Smooth muscle cell (in vitro differentiated cells): Measurements from ENCODE around the gene ANKRD1. TPM values are rescaled to one million over a fixed set of nuclear protein-coding genes. Genes with fewer than 3 reads are reported as not detected.

Experiments
- DNase-seq: peaks from one replicate; lab custom pipeline; 2025; ENCODE audit not compliant: unreplicated experiment; lab: John Stamatoyannopoulos, UW
- H2AFZ ChIP-seq: fragments of 200-600 bp; sonication (generic); 2 replicates; pipeline ENCODE4 v1.6.0; 2016; ENCODE audit warnings: antibody characterized with exemption, low read depth, mild to moderate bottlenecking
- H3F3A ChIP-seq: fragments of 200-600 bp; sonication (generic); 2 replicates; pipeline ENCODE4 v1.6.0; 2017; ENCODE audit warnings: antibody characterized with exemption, low read depth
- H3K27ac ChIP-seq: fragments of 200-600 bp; sonication (generic); 2 replicates; pipeline ENCODE4 v1.5.1; 2016; ENCODE audit warnings: low read depth, mild to moderate bottlenecking
- H3K27me3 ChIP-seq: fragments of 200-600 bp; sonication (generic); 2 replicates; pipeline ENCODE4 v1.6.1; 2016; ENCODE audit warnings: low read depth, mild to moderate bottlenecking
- H3K36me3 ChIP-seq: fragments of 200-600 bp; sonication (generic); 2 replicates; pipeline ENCODE4 v1.5.1; 2016; ENCODE audit warnings: low read depth
- H3K4me1 ChIP-seq: fragments of 200-600 bp; sonication (generic); 2 replicates; pipeline ENCODE4 v1.5.1; 2016; ENCODE audit warnings: low read depth
- H3K4me2 ChIP-seq: fragments of 200-600 bp; sonication (generic); 2 replicates; pipeline ENCODE4 v1.6.0; 2016; ENCODE audit warnings: mild to moderate bottlenecking
- H3K4me3 ChIP-seq: fragments of 200-600 bp; sonication (generic); 2 replicates; pipeline ENCODE4 v1.5.1; 2016; ENCODE audit warnings: mild to moderate bottlenecking
- H3K79me2 ChIP-seq: fragments of 200-600 bp; sonication (generic); 2 replicates; pipeline ENCODE4 v1.6.0; 2016; ENCODE audit warnings: low read depth, mild to moderate bottlenecking
- H3K9ac ChIP-seq: fragments of 200-600 bp; sonication (generic); 2 replicates; pipeline ENCODE4 v1.6.0; 2016; ENCODE audit warnings: low read depth
- H3K9me3 ChIP-seq: fragments of 200-600 bp; sonication (generic); replicated peaks from 2 replicates; pipeline ENCODE4 v1.5.1; 2016; ENCODE audit warnings: low read depth
- H4K20me1 ChIP-seq: fragments of 200-600 bp; sonication (generic); 2 replicates; pipeline ENCODE4 v1.6.0; 2016; ENCODE audit warnings: low read depth
- CTCF ChIP-seq: fragments of 200-600 bp; sonication (generic); IDR thresholded peaks from 2 replicates; pipeline ENCODE4 v1.5.1; 2017; ENCODE audit warnings: borderline replicate concordance, mild to moderate bottlenecking, antibody characterized with exemption; ENCODE audit not compliant: insufficient read depth, poor library complexity, severe bottlenecking
- WGBS: methylation state at CpG from one replicate; pipeline ENCODE4 v1.1.7; 2016; ENCODE audit warnings: low lambda C conversion rate; 5-methylcytosine and 5-hydroxymethylcytosine counted together
- polyA plus RNA-seq: library from polyadenylated mRNA; unstranded; fragments of >200 nt; fragmentation: Nextera tagmentation; extraction: Ambion mirVana; gene quantifications from 2 replicates; pipeline ENCODE4 v1.2.1, GENCODE V29; 2016
- total RNA-seq: library from RNA; depleted of rRNA; stranded (reverse); fragments of >200 nt; gene quantifications from 2 replicates; pipeline ENCODE4 v1.2.3, GENCODE V29; 2014

ANKRD1 gene
- total and polyA plus RNA-seq, 2 experiments from 2014 or later: 20.0 to 150 TPM

- Histone ChIP-seq H2AFZ (peak overlapping the region; percentile 100), H3K27me3 (no peaks in the 10 kb centered on the region), H3K27ac (peak overlapping the region; percentile 33), H3K4me2 (peak overlapping the region; percentile 100), H3K36me3 (no peaks in the 10 kb centered on the region), H3K4me3 (peak overlapping the region; percentile 89), H3F3A (no peaks in the 10 kb centered on the region), H3K9ac (peak overlapping the region; percentile 82), H4K20me1 (no peaks in the 10 kb centered on the region), H3K79me2 (peaks cover 23% of the 10 kb centered on the region), H3K9me3 (no peaks in the 10 kb centered on the region), H3K4me1 (peaks cover 9% of the 10 kb centered on the region)
- no peak for DNase-seq
- peak; percentile 50 for TF ChIP-seq CTCF
- WGBS: 1% methylated on average over 14 of the region's 14 CpGs
Observed at GRCh38 chr10:90871279-90871765, 49.6 kb downstream of the ANKRD1 start.

- H3K27ac ChIP-seq: no peak overlapping the region
- H4K20me1 ChIP-seq: no peaks in the 10 kb centered on the region
- no peak for TF ChIP-seq CTCF
- no peaks in the 10 kb centered on the region for H3F3A ChIP-seq
- H3K9me3 ChIP-seq: no peaks in the 10 kb centered on the region
- H3K4me3 ChIP-seq: no peak overlapping the region
- WGBS: 92% methylated on average over 4 of the region's 4 CpGs
- DNase-seq: no peak
- no peak overlapping the region for H3K4me2 ChIP-seq
- no peaks in the 10 kb centered on the region for H3K79me2 ChIP-seq
- no peaks in the 10 kb centered on the region for H3K27me3 ChIP-seq
- no peaks in the 10 kb centered on the region for H3K4me1 ChIP-seq
- no peak overlapping the region for H2AFZ ChIP-seq
- H3K9ac ChIP-seq: no peak overlapping the region
- no peaks in the 10 kb centered on the region for H3K36me3 ChIP-seq
Observed at GRCh38 chr10:90866050-90866598, 54.8 kb downstream of the ANKRD1 start.

GRCh38 chr10:90865401-90865800 is 55.5 kb downstream of the ANKRD1 start:
- no peak overlapping the region for H3K4me2 ChIP-seq
- H3K27me3 ChIP-seq: no peaks in the 10 kb centered on the region
- H4K20me1 ChIP-seq: no peaks in the 10 kb centered on the region
- 62% methylated on average over 3 of the region's 3 CpGs for WGBS
- TF ChIP-seq CTCF: peak; percentile 40
- DNase-seq: no peak
- H3K27ac ChIP-seq: no peak overlapping the region
- H3K36me3 ChIP-seq: no peaks in the 10 kb centered on the region
- no peaks in the 10 kb centered on the region for H3K79me2 ChIP-seq
- H3K4me3 ChIP-seq: no peak overlapping the region
- no peak overlapping the region for H3K9ac ChIP-seq
- no peaks in the 10 kb centered on the region for H3F3A ChIP-seq
- no peaks in the 10 kb centered on the region for H3K9me3 ChIP-seq
- H2AFZ ChIP-seq: no peak overlapping the region
- H3K4me1 ChIP-seq: no peaks in the 10 kb centered on the region

- no peaks in the 10 kb centered on the region for H3K36me3 ChIP-seq
- 51% methylated on average over 2 of the region's 2 CpGs for WGBS
- H3K9ac ChIP-seq: no peak overlapping the region
Observed at GRCh38 chr10:90862908-90863514, 57.9 kb downstream of the ANKRD1 start.

More at GRCh38 chr10:90862908-90863514, 57.9 kb downstream of the ANKRD1 start:
- no peak overlapping the region for H3K4me2 ChIP-seq
- H4K20me1 ChIP-seq: no peaks in the 10 kb centered on the region
- peaks cover 8% of the 10 kb centered on the region for H3F3A ChIP-seq
- TF ChIP-seq CTCF: peak; percentile 88
- H3K79me2 ChIP-seq: no peaks in the 10 kb centered on the region
- H3K4me1 ChIP-seq: peaks cover 4% of the 10 kb centered on the region
- H2AFZ ChIP-seq: no peak overlapping the region
- DNase-seq: no peak
- H3K9me3 ChIP-seq: no peaks in the 10 kb centered on the region
- H3K4me3 ChIP-seq: no peak overlapping the region
- no peak overlapping the region for H3K27ac ChIP-seq
- no peaks in the 10 kb centered on the region for H3K27me3 ChIP-seq
